IMR-90 (cell line): Measurements from ENCODE around the gene CACNA1D. TPM values are rescaled to one million over a fixed set of nuclear protein-coding genes. Genes with fewer than 3 reads are reported as not detected.

ENCODE experiments used
- ATAC-seq: fragments of 200-7000 bp; cut with Tn5 transposase; 2 replicates; pipeline ENCODE4 v1.9.1; 2020; ENCODE audit warnings: low read depth, mild to moderate bottlenecking, moderate library complexity
- BruUV-seq: library from RNA; stranded (reverse); fragments of 400-500 nt; replicated peaks from 2 replicates; lab custom pipeline; 2021; lab: Mats Ljungman, UMichigan
- CTCF ChIA-PET: fragments of 300-600 bp; formaldehyde crosslinking; extraction: SDS; loops from one replicate; lab custom pipeline; 2021; ENCODE audit warnings: antibody characterized with exemption; lab: Yijun Ruan, JAX
- POLR2A ChIA-PET: fragments of 300-600 bp; sonication (Branson Sonifier 250); formaldehyde crosslinking; loops from one replicate; lab custom pipeline; 2022; ENCODE audit warnings: antibody characterized with exemption; ENCODE audit not compliant: unreplicated experiment; lab: Charles Lee
- DNase-seq: peaks from one replicate; pipeline ENCODE4 v3.0.0; 2013
- H2AFZ ChIP-seq: replicated peaks from 2 replicates; pipeline ENCODE3; 2013; ENCODE audit warnings: low read length, mild to moderate bottlenecking; ENCODE audit not compliant: poor library complexity
- H2AK5ac ChIP-seq: 2 replicates; pipeline ENCODE4 v1.6.1; 2013; ENCODE audit warnings: low read depth, low read length, inconsistent platforms
- H2AK9ac ChIP-seq: replicated peaks from 2 replicates; pipeline ENCODE3; 2013; ENCODE audit warnings: mild to moderate bottlenecking, low read depth, low read length, moderate library complexity; ENCODE audit not compliant: poor library complexity
- H2BK120ac ChIP-seq: 2 replicates; pipeline ENCODE4 v1.6.1; 2013; ENCODE audit warnings: low read depth, low read length, inconsistent platforms
- H2BK15ac ChIP-seq: 3 replicates; pipeline ENCODE4 v1.6.1; 2013; ENCODE audit warnings: low read depth, low read length, inconsistent platforms
- H2BK20ac ChIP-seq: 2 replicates; pipeline ENCODE4 v1.6.1; 2013; ENCODE audit warnings: low read depth, mild to moderate bottlenecking, inconsistent platforms, low read length, moderate library complexity
- H2BK5ac ChIP-seq: 2 replicates; pipeline ENCODE4 v1.6.1; 2013; ENCODE audit warnings: mild to moderate bottlenecking, low read depth, low read length, inconsistent platforms; ENCODE audit not compliant: poor library complexity, severe bottlenecking
- H3K14ac ChIP-seq: replicated peaks from 2 replicates; pipeline ENCODE4 v1.6.1; 2013; ENCODE audit warnings: low read depth, low read length, inconsistent platforms
- H3K18ac ChIP-seq: 2 replicates; pipeline ENCODE4 v1.6.1; 2013; ENCODE audit warnings: low read depth, low read length, control low read depth
- H3K23ac ChIP-seq: 2 replicates; pipeline ENCODE4 v1.6.1; 2013; ENCODE audit warnings: low read depth, low read length, inconsistent platforms
- H3K27ac ChIP-seq: 2 replicates; pipeline ENCODE4 v1.5.1; 2013; ENCODE audit warnings: mild to moderate bottlenecking, control low read depth, low read length; ENCODE audit not compliant: insufficient read depth
- H3K27me3 ChIP-seq: 2 replicates; pipeline ENCODE4 v1.6.1; 2013; ENCODE audit warnings: low read length; ENCODE audit not compliant: control insufficient read depth, insufficient read depth
- H3K36me3 ChIP-seq: 2 replicates; pipeline ENCODE4 v1.6.1; 2013; ENCODE audit warnings: low read length, mixed read lengths; ENCODE audit not compliant: control insufficient read depth, insufficient read depth
- H3K4ac ChIP-seq: 2 replicates; pipeline ENCODE4 v1.6.1; 2013; ENCODE audit warnings: low read depth, low read length, inconsistent platforms
- H3K4me1 ChIP-seq: 2 replicates; pipeline ENCODE4 v1.6.1; 2013; ENCODE audit warnings: low read length, mixed read lengths; ENCODE audit not compliant: control insufficient read depth, insufficient read depth
- H3K4me2 ChIP-seq: 2 replicates; pipeline ENCODE4 v1.6.1; 2013; ENCODE audit warnings: low read depth, mild to moderate bottlenecking, control low read depth, low read length, moderate library complexity
- H3K4me3 ChIP-seq: 2 replicates; pipeline ENCODE4 v1.5.1; 2013; ENCODE audit warnings: low read depth, mild to moderate bottlenecking, control low read depth, low read length, moderate library complexity; ENCODE audit not compliant: insufficient read depth
- H3K56ac ChIP-seq: 2 replicates; pipeline ENCODE4 v1.6.1; 2013; ENCODE audit warnings: low read length, inconsistent platforms; ENCODE audit not compliant: insufficient read depth; ENCODE audit errors: extremely low read depth
- H3K79me1 ChIP-seq, 2 experiments: 2 replicates each; pipeline ENCODE4 v1.6.1; 2013; ENCODE audit warnings: low read length in 2 of 2, inconsistent platforms in 1 of 2, low read depth in 1 of 2
- H3K9ac ChIP-seq: 2 replicates; pipeline ENCODE4 v1.6.1; 2013; ENCODE audit warnings: low read depth, low read length, control low read depth
- H3K9me1 ChIP-seq: 2 replicates; pipeline ENCODE4 v1.6.1; 2013; ENCODE audit warnings: low read length, inconsistent platforms; ENCODE audit not compliant: insufficient read depth
- H3K9me3 ChIP-seq: 2 replicates; pipeline ENCODE4 v1.6.1; 2013; ENCODE audit warnings: low read length; ENCODE audit not compliant: control insufficient read depth, insufficient read depth
- H4K20me1 ChIP-seq: 2 replicates; pipeline ENCODE4 v1.6.1; 2013; ENCODE audit warnings: low read length, inconsistent platforms; ENCODE audit not compliant: insufficient read depth
- H4K5ac ChIP-seq: 2 replicates; pipeline ENCODE4 v1.6.1; 2013; ENCODE audit warnings: mild to moderate bottlenecking, low read depth, low read length, control low read depth
- H4K8ac ChIP-seq, 2 experiments: 2 replicates each; pipeline ENCODE4 v1.6.1; 2013; ENCODE audit warnings: low read depth in 2 of 2, low read length in 2 of 2, control low read depth in 1 of 2, inconsistent platforms in 1 of 2
- H4K91ac ChIP-seq: 2 replicates; pipeline ENCODE4 v1.6.1; 2013; ENCODE audit warnings: low read depth, low read length, inconsistent platforms; ENCODE audit not compliant: insufficient read depth
- BHLHE40 ChIP-seq: fragments of 150-350 bp; IDR thresholded peaks from 2 replicates; pipeline ENCODE4 v1.6.1; 2016; ENCODE audit warnings: mild to moderate bottlenecking, low read depth, low read length
- CEBPB ChIP-seq: IDR thresholded peaks from 2 replicates; pipeline ENCODE4 v1.6.1; 2012; ENCODE audit warnings: low read depth, low read length, improper control_type of control experiment
- CHD1 ChIP-seq: IDR thresholded peaks from 2 replicates; pipeline ENCODE4 v1.6.1; 2012; ENCODE audit warnings: low read depth, low read length, improper control_type of control experiment
- FOS ChIP-seq: fragments of 150-350 bp; IDR thresholded peaks from 2 replicates; pipeline ENCODE4 v1.6.1; 2016; ENCODE audit warnings: low read depth, low read length
- MAFK ChIP-seq: IDR thresholded peaks from 2 replicates; pipeline ENCODE4 v1.6.1; 2012; ENCODE audit warnings: low read depth, low read length, improper control_type of control experiment
- MAZ ChIP-seq: IDR thresholded peaks from 2 replicates; pipeline ENCODE4 v1.6.1; 2012; ENCODE audit warnings: low read depth, mild to moderate bottlenecking, low read length, improper control_type of control experiment, moderate library complexity, borderline replicate concordance
- MXI1 ChIP-seq: IDR thresholded peaks from 2 replicates; pipeline ENCODE4 v1.6.1; 2012; ENCODE audit warnings: low read depth, mild to moderate bottlenecking, low read length, moderate library complexity, borderline replicate concordance
- NFE2L2 ChIP-seq: fragments of 150-350 bp; IDR thresholded peaks from 2 replicates; pipeline ENCODE4 v1.6.1; 2016; ENCODE audit warnings: low read depth, mild to moderate bottlenecking, low read length
- POLR2A ChIP-seq: IDR thresholded peaks from 2 replicates; pipeline ENCODE4 v1.6.1; 2012; ENCODE audit warnings: mild to moderate bottlenecking, low read depth, low read length
- RAD21 ChIP-seq: IDR thresholded peaks from 2 replicates; pipeline ENCODE4 v1.6.1; 2012; ENCODE audit warnings: low read length, improper control_type of control experiment
- RCOR1 ChIP-seq: IDR thresholded peaks from 2 replicates; pipeline ENCODE4 v1.6.1; 2012; ENCODE audit warnings: mild to moderate bottlenecking, low read length, improper control_type of control experiment; ENCODE audit not compliant: insufficient replicate concordance
- RFX5 ChIP-seq: IDR thresholded peaks from 2 replicates; pipeline ENCODE4 v1.8.0; 2012; ENCODE audit warnings: low read depth, mild to moderate bottlenecking, low read length, moderate library complexity
- SMC3 ChIP-seq: fragments of 150-350 bp; IDR thresholded peaks from 2 replicates; pipeline ENCODE4 v1.6.1; 2016; ENCODE audit warnings: low read depth, mild to moderate bottlenecking, antibody characterized with exemption, low read length, moderate library complexity
- WGBS, 2 experiments: methylation state at CpG; one replicate each; pipeline versions ENCODE4 v1.1.5 to v1.1.7; 2013; ENCODE audit warnings: missing lambda C conversion rate in 2 of 2; ENCODE audit not compliant: insufficient read length in 1 of 2; ENCODE audit errors: extremely low coverage in 2 of 2; 5-methylcytosine and 5-hydroxymethylcytosine counted together
- dilution Hi-C: fragments of 300-500 bp; cut with HindIII; formaldehyde crosslinking; loops from one replicate; pipeline ENCODE4 v1.14.3; 2018; ENCODE audit warnings: low sequenced_read_pairs; ENCODE audit not compliant: unreplicated experiment
- in situ Hi-C: fragments of 300-500 bp; cut with MboI; formaldehyde crosslinking; loops from 3 replicates; pipeline ENCODE4 v1.14.3; 2019; ENCODE audit warnings: low sequenced_read_pairs, inconsistent platforms, mixed read lengths
- intact Hi-C: fragments of 100-400 bp; cut with micrococcal nuclease; formaldehyde crosslinking; loops from 2 replicates; pipeline ENCODE4 v1.10.0; 2022
- polyA plus RNA-seq, 3 experiments: library from polyadenylated mRNA; depleted of rRNA; stranded (reverse); fragments of >200 nt; gene quantifications; 2 replicates each; pipeline ENCODE4 v1.2.3, GENCODE V29; 2012; ENCODE audit warnings: low replicate concordance in 1 of 3
- total RNA-seq: library from RNA; depleted of rRNA; stranded (reverse); fragments of >200 nt; gene quantifications from 2 replicates; pipeline ENCODE4 v1.2.3, GENCODE V29; 2012
- TF ChIP-seq, protein P1 (sequence below): fragments of 150-350 bp; IDR thresholded peaks from 2 replicates; pipeline ENCODE4 v1.6.1; 2016; ENCODE audit warnings: low read depth, mild to moderate bottlenecking, low read length, moderate library complexity, borderline replicate concordance

The CACNA1D gene
- total and polyA plus RNA-seq, 2 of the 4 experiments (the other 2 are of a cell fraction), result 0.07 TPM; not detected in 1

DNA sequence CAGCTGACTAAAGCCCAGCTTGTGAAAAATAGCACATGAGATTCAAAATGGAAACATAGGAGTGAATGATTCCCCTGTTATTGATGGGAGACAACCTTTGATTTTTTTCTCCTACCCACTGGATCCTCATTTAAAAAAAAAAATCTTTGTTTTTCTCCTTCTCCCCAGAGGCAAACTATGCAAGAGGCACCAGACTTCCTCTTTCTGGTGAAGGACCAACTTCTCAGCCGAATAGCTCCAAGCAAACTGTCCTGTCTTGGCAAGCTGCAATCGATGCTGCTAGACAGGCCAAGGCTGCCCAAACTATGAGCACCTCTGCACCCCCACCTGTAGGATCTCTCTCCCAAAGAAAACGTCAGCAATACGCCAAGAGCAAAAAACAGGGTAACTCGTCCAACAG, 2.6 kb downstream of the CACNA1D start:
- Histone ChIP-seq H2BK5ac (no peak overlapping the region), H3K4me1 (no peaks in the 10 kb centered on the region), H3K4ac (no peak overlapping the region), H3K4me2 (no peak overlapping the region), H4K20me1 (no peaks in the 10 kb centered on the region), H2AK5ac (no peak overlapping the region), H2BK15ac (no peak overlapping the region), H3K27me3 (peaks cover 44% of the 10 kb centered on the region), H4K91ac (no peak overlapping the region), H3K27ac (no peak overlapping the region), H3K9me1 (no peaks in the 10 kb centered on the region), H3K9me3 (no peaks in the 10 kb centered on the region), H2BK120ac (no peak overlapping the region), H4K8ac (no peak overlapping the region), H3K14ac (no peak overlapping the region), H3K18ac (no peak overlapping the region), H3K4me3 (no peak overlapping the region), H2AK9ac (no peak overlapping the region), H3K23ac (no peak overlapping the region), H3K36me3 (no peaks in the 10 kb centered on the region), H2BK20ac (no peak overlapping the region), H4K5ac (no peak overlapping the region), H2AFZ (no peak overlapping the region), H3K9ac (no peak overlapping the region), H3K79me1 (no peaks in the 10 kb centered on the region), H3K56ac (no peak overlapping the region)
- ATAC-seq (no peak), DNase-seq (no peak)
- CTCF ChIA-PET, result no interaction called here
- intact Hi-C loops (loop anchor here (10.0 kb wide), 1 partner anchor 182 kb away; no protein-coding TSS in a partner anchor), dilution Hi-C loops (no loop called here), in situ Hi-C loops (no loop called here)
- WGBS, 2 experiments, result 40% methylated on average over 1 of the region's 5 CpGs; no CpG with 5 or more reads in 1 of the 2 experiments
- POLR2A ChIA-PET, result no interaction called here
- no TSS peak for BruUV-seq
- TF ChIP-seq POLR2A (no peak), MAZ (no peak), CHD1 (no peak), RFX5 (no peak), CEBPB (no peak), SMC3 (no peak), MAFK (no peak), MXI1 (no peak), FOS (no peak), NFE2L2 (no peak), BHLHE40 (no peak), RAD21 (no peak), RCOR1 (no peak)
- TF ChIP-seq, protein P1, sequence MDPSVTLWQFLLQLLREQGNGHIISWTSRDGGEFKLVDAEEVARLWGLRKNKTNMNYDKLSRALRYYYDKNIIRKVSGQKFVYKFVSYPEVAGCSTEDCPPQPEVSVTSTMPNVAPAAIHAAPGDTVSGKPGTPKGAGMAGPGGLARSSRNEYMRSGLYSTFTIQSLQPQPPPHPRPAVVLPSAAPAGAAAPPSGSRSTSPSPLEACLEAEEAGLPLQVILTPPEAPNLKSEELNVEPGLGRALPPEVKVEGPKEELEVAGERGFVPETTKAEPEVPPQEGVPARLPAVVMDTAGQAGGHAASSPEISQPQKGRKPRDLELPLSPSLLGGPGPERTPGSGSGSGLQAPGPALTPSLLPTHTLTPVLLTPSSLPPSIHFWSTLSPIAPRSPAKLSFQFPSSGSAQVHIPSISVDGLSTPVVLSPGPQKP, result no peak
